ENCODE results near the gene APBA1. TPM values are rescaled to one million over a fixed set of nuclear protein-coding genes. Genes with fewer than 3 reads are reported as not detected.
"Not testable (repeated sequence)": the region's sequence is repeated elsewhere in the genome, so short reads cannot be mapped to it uniquely, and the experiment has no call there.

The APBA1 gene
- total RNA-seq, 1 experiment from 2014 or later, result 0.34 TPM

DNA sequence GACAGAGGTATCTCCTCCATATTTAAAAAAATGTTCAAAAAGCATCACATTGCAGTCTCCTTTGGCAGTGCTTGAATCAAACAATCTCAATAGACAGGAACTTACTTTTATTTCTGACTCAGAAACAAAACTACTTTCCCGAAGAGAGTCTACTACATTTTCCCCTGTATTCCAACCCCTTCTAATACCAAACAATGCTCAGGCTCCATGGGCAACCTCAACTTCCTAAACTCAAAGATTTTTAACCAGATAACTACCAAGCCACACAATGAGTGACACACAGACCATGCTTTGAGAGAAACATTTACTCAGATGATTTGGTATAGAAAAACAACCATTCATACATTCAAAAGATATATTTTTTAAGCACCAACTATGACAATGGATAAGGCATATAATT lies 70.5 kb downstream of the APBA1 start:
- no peak for DNase-seq
- Histone ChIP-seq H3K27me3 (replicated peaks; ENCODE audit: control insufficient read depth, insufficient read depth, low read length) (no peaks in the 10 kb centered on the region), H3K9me3 (no peaks in the 10 kb centered on the region), H3K4me1 (no peaks in the 10 kb centered on the region), H3K36me3 (ENCODE audit: control insufficient read depth, insufficient read depth, low read length) (no peaks in the 10 kb centered on the region), H3K4me3 (ENCODE audit: low read depth, low read length) (no peak overlapping the region)
- intact Hi-C loops (cut with micrococcal nuclease; ENCODE audit: unreplicated experiment), result no loop called here
- TF ChIP-seq CTCF (IDR thresholded peaks at IDR 0.05; ENCODE audit: insufficient read depth in 1 of 2, low read depth in 1 of 2, low read length in 1 of 2, severe bottlenecking in 1 of 2, unreplicated experiment in 1 of 2), result no peak
- H3K4me1 Mint-ChIP-seq (ENCODE audit: low read depth, unreplicated experiment), result no peaks in the 10 kb centered on the region
- no peaks in the 10 kb centered on the region for H3K9me3 Mint-ChIP-seq (ENCODE audit: unreplicated experiment)
- POLR2A ChIA-PET, result no interaction called here
- H3K4me3 Mint-ChIP-seq (ENCODE audit: unreplicated experiment), result no peak overlapping the region
- H3K36me3 Mint-ChIP-seq (ENCODE audit: insufficient read depth, unreplicated experiment), result no peaks in the 10 kb centered on the region
- BruUV-seq (replicated peaks), result no TSS peak
- peaks cover 5% of the 10 kb centered on the region for H3K27me3 Mint-ChIP-seq (ENCODE audit: insufficient read depth, unreplicated experiment)
- no peak overlapping the region for H3K27ac Mint-ChIP-seq (ENCODE audit: unreplicated experiment)
- CTCF ChIA-PET, result no interaction called here

DNA sequence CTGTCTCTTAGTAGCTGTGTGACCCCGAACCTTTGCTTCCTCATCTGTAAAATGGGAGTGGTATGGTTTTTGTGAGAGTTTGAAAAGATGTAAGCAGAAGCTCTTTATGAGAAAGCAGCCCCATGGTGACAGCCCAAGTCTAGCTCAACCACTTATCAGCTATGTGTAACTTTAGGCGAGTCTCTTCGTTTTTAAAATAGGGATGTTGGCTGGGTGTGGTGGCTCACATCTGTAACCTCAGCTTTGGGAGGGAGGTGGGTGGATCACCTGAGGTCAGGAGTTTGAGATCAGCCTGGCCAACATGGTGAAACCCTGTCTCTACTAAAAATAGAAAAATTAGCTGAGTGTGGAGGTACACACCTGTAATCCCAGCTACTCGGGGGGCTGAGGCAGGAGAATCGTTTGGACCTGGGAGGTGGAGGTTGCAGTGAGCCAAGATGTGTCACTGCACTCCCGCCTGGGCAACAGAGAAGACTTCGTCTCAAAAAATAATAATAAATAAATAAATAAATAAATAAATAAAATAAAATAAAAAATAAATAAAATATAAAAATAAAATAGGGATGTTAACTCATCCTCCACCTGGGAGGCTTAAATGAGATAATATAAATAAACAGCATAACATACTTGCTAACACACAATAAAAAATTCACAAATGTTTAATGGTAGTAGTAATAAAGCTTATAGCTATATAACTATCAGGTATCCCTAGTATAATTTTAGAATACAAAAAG lies 71.7 kb downstream of the APBA1 start:
- Histone ChIP-seq H3K36me3 (ENCODE audit: control insufficient read depth, insufficient read depth, low read length) (no peaks in the 10 kb centered on the region), H3K4me1 (no peaks in the 10 kb centered on the region), H3K9me3 (no peaks in the 10 kb centered on the region), H3K4me3 (ENCODE audit: low read depth, low read length) (no peak overlapping the region), H3K27me3 (replicated peaks; ENCODE audit: control insufficient read depth, insufficient read depth, low read length) (no peaks in the 10 kb centered on the region)
- Mint-ChIP-seq H3K4me3 (ENCODE audit: unreplicated experiment) (no peak overlapping the region), H3K4me1 (ENCODE audit: low read depth, unreplicated experiment) (no peaks in the 10 kb centered on the region), H3K27ac (ENCODE audit: unreplicated experiment) (no peak overlapping the region), H3K27me3 (ENCODE audit: insufficient read depth, unreplicated experiment) (peaks cover 5% of the 10 kb centered on the region), H3K9me3 (ENCODE audit: unreplicated experiment) (no peaks in the 10 kb centered on the region), H3K36me3 (ENCODE audit: insufficient read depth, unreplicated experiment) (no peaks in the 10 kb centered on the region)
- POLR2A ChIA-PET, result no interaction called here
- no TSS peak for BruUV-seq (replicated peaks)
- CTCF ChIA-PET, result no interaction called here
- intact Hi-C loops (cut with micrococcal nuclease; ENCODE audit: unreplicated experiment), result no loop called here
- TF ChIP-seq CTCF (IDR thresholded peaks at IDR 0.05; ENCODE audit: insufficient read depth in 1 of 2, low read depth in 1 of 2, low read length in 1 of 2, severe bottlenecking in 1 of 2, unreplicated experiment in 1 of 2), result no peak
- DNase-seq, result no peak

- Histone ChIP-seq H3K4me1 (no peaks in the 10 kb centered on the region), H3K4me3 (ENCODE audit: low read depth, low read length) (no peak overlapping the region), H3K36me3 (ENCODE audit: control insufficient read depth, insufficient read depth, low read length) (no peaks in the 10 kb centered on the region), H3K27me3 (replicated peaks; ENCODE audit: control insufficient read depth, insufficient read depth, low read length) (no peaks in the 10 kb centered on the region), H3K9me3 (no peaks in the 10 kb centered on the region)
- BruUV-seq (replicated peaks), result no TSS peak
- Mint-ChIP-seq H3K9me3 (ENCODE audit: unreplicated experiment) (no peaks in the 10 kb centered on the region), H3K4me1 (ENCODE audit: low read depth, unreplicated experiment) (no peaks in the 10 kb centered on the region), H3K36me3 (ENCODE audit: insufficient read depth, unreplicated experiment) (no peaks in the 10 kb centered on the region), H3K27ac (ENCODE audit: unreplicated experiment) (no peak overlapping the region), H3K27me3 (ENCODE audit: insufficient read depth, unreplicated experiment) (peaks cover 5% of the 10 kb centered on the region), H3K4me3 (ENCODE audit: unreplicated experiment) (no peak overlapping the region)
- no peak for DNase-seq
- POLR2A ChIA-PET, result no interaction called here
- intact Hi-C loops (cut with micrococcal nuclease; ENCODE audit: unreplicated experiment), result no loop called here
- no peak for TF ChIP-seq CTCF (IDR thresholded peaks at IDR 0.05; ENCODE audit: insufficient read depth in 1 of 2, low read depth in 1 of 2, low read length in 1 of 2, severe bottlenecking in 1 of 2, unreplicated experiment in 1 of 2)
- CTCF ChIA-PET, result no interaction called here
Observed at GRCh38 chr9:69599232-69599971, 72.8 kb downstream of the APBA1 start.

DNA sequence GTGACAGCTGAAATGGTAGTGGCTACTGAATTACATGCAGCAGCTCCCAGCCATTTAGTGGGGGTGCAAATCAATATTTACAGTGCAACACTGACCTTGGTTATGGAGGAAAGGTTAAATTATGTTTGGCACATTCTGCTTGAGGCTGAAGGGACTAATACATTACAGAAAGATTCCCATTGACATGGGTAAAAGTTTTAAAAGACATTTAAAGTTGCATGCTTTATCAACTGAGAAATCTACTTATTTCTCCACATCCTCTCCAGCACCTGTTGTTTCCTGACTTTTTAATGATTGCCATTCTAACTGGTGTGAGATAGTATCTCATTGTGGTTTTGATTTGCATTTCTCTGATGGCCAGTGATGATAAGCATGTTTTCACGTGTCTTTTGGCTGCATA lies 75.3 kb downstream of the APBA1 start:
- not testable (repeated sequence) for H3K36me3 Mint-ChIP-seq (ENCODE audit: insufficient read depth, unreplicated experiment); H3K4me3 Mint-ChIP-seq (ENCODE audit: unreplicated experiment); BruUV-seq (replicated peaks)

More for the DNA sequence above, 75.3 kb downstream of the APBA1 start:
- intact Hi-C loops (cut with micrococcal nuclease; ENCODE audit: unreplicated experiment); H3K27me3 Mint-ChIP-seq (ENCODE audit: insufficient read depth, unreplicated experiment); H3K9me3 ChIP-seq; H3K4me1 Mint-ChIP-seq (ENCODE audit: low read depth, unreplicated experiment); DNase-seq; CTCF ChIA-PET; POLR2A ChIA-PET; H3K27me3 ChIP-seq (replicated peaks; ENCODE audit: control insufficient read depth, insufficient read depth, low read length); H3K9me3 Mint-ChIP-seq (ENCODE audit: unreplicated experiment); H3K4me1 ChIP-seq; H3K27ac Mint-ChIP-seq (ENCODE audit: unreplicated experiment); H3K4me3 ChIP-seq (ENCODE audit: low read depth, low read length); H3K36me3 ChIP-seq (ENCODE audit: control insufficient read depth, insufficient read depth, low read length): not testable (repeated sequence)
